WTC11 (cell line): ENCODE measurements around the gene CYLD. TPM values are rescaled to one million over a fixed set of nuclear protein-coding genes. Genes with fewer than 3 reads are reported as not detected.

Experiments used
- ATAC-seq: fragments of 200-7000 bp; cut with Tn5 transposase; 2 replicates; pipeline ENCODE4 v1.10.0; 2021; ENCODE audit warnings: mild to moderate bottlenecking, moderate library complexity
- CTCF ChIA-PET: fragments of 300-600 bp; sonication (Branson Sonifier 250); formaldehyde crosslinking; loops from one replicate; lab custom pipeline; 2021; ENCODE audit warnings: antibody characterized with exemption; lab: Charles Lee
- POLR2A ChIA-PET: fragments of 350-600 bp; sonication (Branson Sonifier 250); formaldehyde crosslinking; loops from one replicate; lab custom pipeline; 2021; ENCODE audit warnings: antibody characterized with exemption; lab: Charles Lee
- DNase-seq: peaks from one replicate; pipeline ENCODE4 v3.0.0; 2021; ENCODE audit warnings: low spot score
- H3K27ac Mint-ChIP-seq: 2 replicates; pipeline ENCODE4 v1.8.0; 2021; ENCODE audit warnings: mixed read lengths
- H3K27me3 Mint-ChIP-seq: 2 replicates; pipeline ENCODE4 v1.8.0; 2021; ENCODE audit warnings: low read depth, mild to moderate bottlenecking, moderate library complexity, mixed read lengths
- H3K36me3 Mint-ChIP-seq: 2 replicates; pipeline ENCODE4 v1.8.0; 2021; ENCODE audit warnings: mixed read lengths
- H3K4me1 Mint-ChIP-seq: 2 replicates; pipeline ENCODE4 v1.8.0; 2022; ENCODE audit warnings: mixed read lengths
- H3K4me3 Mint-ChIP-seq: 2 replicates; pipeline ENCODE4 v1.8.0; 2021; ENCODE audit warnings: mild to moderate bottlenecking, moderate library complexity, mixed read lengths
- H3K9me3 Mint-ChIP-seq: 2 replicates; pipeline ENCODE4 v1.8.0; 2021; ENCODE audit warnings: mixed read lengths
- CDX4 ChIP-seq: fragments of 250-450 bp; sonication (Bioruptor Pico); IDR thresholded peaks from 2 replicates; pipeline ENCODE4 v1.9.0; 2021; ENCODE audit warnings: moderate library complexity, mild to moderate bottlenecking, inconsistent platforms, borderline replicate concordance
- CREB1 ChIP-seq: sonication (generic); formaldehyde crosslinking; IDR thresholded peaks from 2 replicates; pipeline ENCODE4 v1.8.0; 2023; ENCODE audit warnings: mild to moderate bottlenecking, missing genetic modification reagents
- ETV6 ChIP-seq: sonication (generic); formaldehyde crosslinking; IDR thresholded peaks from 2 replicates; pipeline ENCODE4 v1.8.1; 2022; ENCODE audit warnings: mild to moderate bottlenecking, missing genetic modification reagents
- HMGXB4 ChIP-seq: sonication (generic); formaldehyde crosslinking; IDR thresholded peaks from 2 replicates; pipeline ENCODE4 v1.8.1; 2023; ENCODE audit warnings: mild to moderate bottlenecking, moderate library complexity, missing genetic modification reagents
- NFYB ChIP-seq: sonication (generic); formaldehyde crosslinking; conservative IDR thresholded peaks from 2 replicates; pipeline ENCODE4 v1.8.0; 2022; ENCODE audit warnings: low read depth, missing genetic modification reagents
- SMAD4 ChIP-seq: sonication (generic); formaldehyde crosslinking; IDR thresholded peaks from 2 replicates; pipeline ENCODE4 v1.8.0; 2022; ENCODE audit warnings: mild to moderate bottlenecking, missing genetic modification reagents
- TEAD1 ChIP-seq: sonication (generic); formaldehyde crosslinking; IDR thresholded peaks from 2 replicates; pipeline ENCODE4 v1.8.0; 2022; ENCODE audit warnings: mild to moderate bottlenecking, missing genetic modification reagents
- ZMAT4 ChIP-seq: fragments of 250-450 bp; sonication (Bioruptor Pico); IDR thresholded peaks from 2 replicates; pipeline ENCODE4 v1.9.0; 2021; ENCODE audit warnings: mild to moderate bottlenecking
- ZNF219 ChIP-seq: sonication (generic); formaldehyde crosslinking; IDR thresholded peaks from 2 replicates; pipeline ENCODE4 v1.8.0; 2023; ENCODE audit warnings: missing genetic modification reagents, mild to moderate bottlenecking, borderline replicate concordance
- ZNF263 ChIP-seq: sonication (generic); formaldehyde crosslinking; IDR thresholded peaks from 2 replicates; pipeline ENCODE4 v1.8.1; 2022; ENCODE audit warnings: low read depth, mild to moderate bottlenecking, moderate library complexity, missing genetic modification reagents
- ZNF281 ChIP-seq: sonication (generic); formaldehyde crosslinking; IDR thresholded peaks from 2 replicates; pipeline ENCODE4 v1.8.0; 2023; ENCODE audit warnings: mild to moderate bottlenecking, missing genetic modification reagents
- ZNF317 ChIP-seq: sonication (generic); formaldehyde crosslinking; IDR thresholded peaks from 2 replicates; pipeline ENCODE4 v1.8.1; 2023; ENCODE audit warnings: low read depth, mild to moderate bottlenecking, moderate library complexity, missing genetic modification reagents, borderline replicate concordance
- ZNF396 ChIP-seq: fragments of 250-450 bp; sonication (Bioruptor Pico); IDR thresholded peaks from 2 replicates; pipeline ENCODE4 v1.8.0; 2021; ENCODE audit warnings: mild to moderate bottlenecking, moderate library complexity, borderline replicate concordance
- ZNF416 ChIP-seq: fragments of 250-450 bp; sonication (Bioruptor Pico); IDR thresholded peaks from 2 replicates; pipeline ENCODE4 v1.9.0; 2021; ENCODE audit warnings: mild to moderate bottlenecking, inconsistent platforms
- total RNA-seq: library from RNA; stranded (reverse); gene quantifications from 3 replicates; pipeline ENCODE4 v1.2.3, GENCODE V29; 2021
- TF ChIP-seq, protein P1 (sequence below): sonication (generic); formaldehyde crosslinking; conservative IDR thresholded peaks from 2 replicates; pipeline ENCODE4 v1.8.1; 2023; ENCODE audit warnings: mild to moderate bottlenecking, low read depth, missing genetic modification reagents, moderate library complexity
- TF ChIP-seq, protein P2 (sequence below): fragments of 250-450 bp; sonication (Bioruptor Pico); IDR thresholded peaks from 2 replicates; pipeline ENCODE4 v1.9.0; 2021; ENCODE audit warnings: mild to moderate bottlenecking, borderline replicate concordance
- TF ChIP-seq, protein P3 (sequence below): fragments of 200-600 bp; IDR thresholded peaks from 2 replicates; pipeline ENCODE4 v1.8.0; 2022; ENCODE audit warnings: antibody characterized with exemption
- TF ChIP-seq, protein P4 (sequence below): sonication (generic); formaldehyde crosslinking; conservative IDR thresholded peaks from 2 replicates; pipeline ENCODE4 v1.8.1; 2022; ENCODE audit warnings: mild to moderate bottlenecking, missing genetic modification reagents
- TF ChIP-seq, protein P5 (sequence below): sonication (generic); formaldehyde crosslinking; IDR thresholded peaks from 2 replicates; pipeline ENCODE4 v1.8.0; 2022; ENCODE audit warnings: missing genetic modification reagents

CYLD gene
- total RNA-seq, 1 experiment from 2014 or later, result 10.8 TPM

DNA sequence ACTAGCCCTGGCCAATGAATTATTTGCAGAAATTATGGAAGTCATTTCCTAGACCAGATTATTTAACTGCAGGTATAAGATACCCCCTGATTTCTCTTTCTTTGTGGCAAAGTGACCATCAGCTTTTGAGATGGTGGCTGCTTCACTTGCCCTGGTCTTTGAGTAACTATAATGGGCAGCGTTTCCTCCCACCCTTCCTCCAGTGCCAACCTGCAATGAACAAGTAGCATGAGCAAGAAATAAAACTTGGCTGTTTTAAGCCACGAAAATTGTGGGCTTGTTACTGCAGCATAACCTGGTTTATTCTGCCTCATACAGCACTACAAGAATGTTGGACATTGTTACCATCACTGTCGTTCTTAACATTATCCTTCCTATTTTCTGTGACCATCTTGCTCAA lies 105.3 kb downstream of the CYLD start:
- no peak overlapping the region for H3K4me3 Mint-ChIP-seq
- CTCF ChIA-PET, result interaction anchor here (0.6 to 0.8 kb wide), 2 partner anchors 41 to 175 kb away, joined by 3 to 5 read pairs; no protein-coding TSS in a partner anchor
- TF ChIP-seq ETV6 (CRISPR knock-in tag) (no peak), ZNF416 (CRISPR knock-in tag) (no peak), ZNF396 (CRISPR knock-in tag) (no peak), CREB1 (CRISPR knock-in tag) (no peak), NFYB (CRISPR knock-in tag) (no peak), SMAD4 (CRISPR knock-in tag) (no peak), ZNF219 (CRISPR knock-in tag) (no peak), ZNF317 (CRISPR knock-in tag) (no peak), HMGXB4 (no peak), ZNF263 (no peak), ZNF281 (CRISPR knock-in tag) (no peak), CDX4 (CRISPR knock-in tag) (no peak), ZMAT4 (CRISPR knock-in tag) (no peak), TEAD1 (no peak)
- TF ChIP-seq, protein P1, sequence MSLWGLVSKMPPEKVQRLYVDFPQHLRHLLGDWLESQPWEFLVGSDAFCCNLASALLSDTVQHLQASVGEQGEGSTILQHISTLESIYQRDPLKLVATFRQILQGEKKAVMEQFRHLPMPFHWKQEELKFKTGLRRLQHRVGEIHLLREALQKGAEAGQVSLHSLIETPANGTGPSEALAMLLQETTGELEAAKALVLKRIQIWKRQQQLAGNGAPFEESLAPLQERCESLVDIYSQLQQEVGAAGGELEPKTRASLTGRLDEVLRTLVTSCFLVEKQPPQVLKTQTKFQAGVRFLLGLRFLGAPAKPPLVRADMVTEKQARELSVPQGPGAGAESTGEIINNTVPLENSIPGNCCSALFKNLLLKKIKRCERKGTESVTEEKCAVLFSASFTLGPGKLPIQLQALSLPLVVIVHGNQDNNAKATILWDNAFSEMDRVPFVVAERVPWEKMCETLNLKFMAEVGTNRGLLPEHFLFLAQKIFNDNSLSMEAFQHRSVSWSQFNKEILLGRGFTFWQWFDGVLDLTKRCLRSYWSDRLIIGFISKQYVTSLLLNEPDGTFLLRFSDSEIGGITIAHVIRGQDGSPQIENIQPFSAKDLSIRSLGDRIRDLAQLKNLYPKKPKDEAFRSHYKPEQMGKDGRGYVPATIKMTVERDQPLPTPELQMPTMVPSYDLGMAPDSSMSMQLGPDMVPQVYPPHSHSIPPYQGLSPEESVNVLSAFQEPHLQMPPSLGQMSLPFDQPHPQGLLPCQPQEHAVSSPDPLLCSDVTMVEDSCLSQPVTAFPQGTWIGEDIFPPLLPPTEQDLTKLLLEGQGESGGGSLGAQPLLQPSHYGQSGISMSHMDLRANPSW, result no peak
- TF ChIP-seq, protein P2, sequence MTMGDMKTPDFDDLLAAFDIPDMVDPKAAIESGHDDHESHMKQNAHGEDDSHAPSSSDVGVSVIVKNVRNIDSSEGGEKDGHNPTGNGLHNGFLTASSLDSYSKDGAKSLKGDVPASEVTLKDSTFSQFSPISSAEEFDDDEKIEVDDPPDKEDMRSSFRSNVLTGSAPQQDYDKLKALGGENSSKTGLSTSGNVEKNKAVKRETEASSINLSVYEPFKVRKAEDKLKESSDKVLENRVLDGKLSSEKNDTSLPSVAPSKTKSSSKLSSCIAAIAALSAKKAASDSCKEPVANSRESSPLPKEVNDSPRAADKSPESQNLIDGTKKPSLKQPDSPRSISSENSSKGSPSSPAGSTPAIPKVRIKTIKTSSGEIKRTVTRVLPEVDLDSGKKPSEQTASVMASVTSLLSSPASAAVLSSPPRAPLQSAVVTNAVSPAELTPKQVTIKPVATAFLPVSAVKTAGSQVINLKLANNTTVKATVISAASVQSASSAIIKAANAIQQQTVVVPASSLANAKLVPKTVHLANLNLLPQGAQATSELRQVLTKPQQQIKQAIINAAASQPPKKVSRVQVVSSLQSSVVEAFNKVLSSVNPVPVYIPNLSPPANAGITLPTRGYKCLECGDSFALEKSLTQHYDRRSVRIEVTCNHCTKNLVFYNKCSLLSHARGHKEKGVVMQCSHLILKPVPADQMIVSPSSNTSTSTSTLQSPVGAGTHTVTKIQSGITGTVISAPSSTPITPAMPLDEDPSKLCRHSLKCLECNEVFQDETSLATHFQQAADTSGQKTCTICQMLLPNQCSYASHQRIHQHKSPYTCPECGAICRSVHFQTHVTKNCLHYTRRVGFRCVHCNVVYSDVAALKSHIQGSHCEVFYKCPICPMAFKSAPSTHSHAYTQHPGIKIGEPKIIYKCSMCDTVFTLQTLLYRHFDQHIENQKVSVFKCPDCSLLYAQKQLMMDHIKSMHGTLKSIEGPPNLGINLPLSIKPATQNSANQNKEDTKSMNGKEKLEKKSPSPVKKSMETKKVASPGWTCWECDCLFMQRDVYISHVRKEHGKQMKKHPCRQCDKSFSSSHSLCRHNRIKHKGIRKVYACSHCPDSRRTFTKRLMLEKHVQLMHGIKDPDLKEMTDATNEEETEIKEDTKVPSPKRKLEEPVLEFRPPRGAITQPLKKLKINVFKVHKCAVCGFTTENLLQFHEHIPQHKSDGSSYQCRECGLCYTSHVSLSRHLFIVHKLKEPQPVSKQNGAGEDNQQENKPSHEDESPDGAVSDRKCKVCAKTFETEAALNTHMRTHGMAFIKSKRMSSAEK (CRISPR knock-in tag), result no peak
- TF ChIP-seq, protein P3, sequence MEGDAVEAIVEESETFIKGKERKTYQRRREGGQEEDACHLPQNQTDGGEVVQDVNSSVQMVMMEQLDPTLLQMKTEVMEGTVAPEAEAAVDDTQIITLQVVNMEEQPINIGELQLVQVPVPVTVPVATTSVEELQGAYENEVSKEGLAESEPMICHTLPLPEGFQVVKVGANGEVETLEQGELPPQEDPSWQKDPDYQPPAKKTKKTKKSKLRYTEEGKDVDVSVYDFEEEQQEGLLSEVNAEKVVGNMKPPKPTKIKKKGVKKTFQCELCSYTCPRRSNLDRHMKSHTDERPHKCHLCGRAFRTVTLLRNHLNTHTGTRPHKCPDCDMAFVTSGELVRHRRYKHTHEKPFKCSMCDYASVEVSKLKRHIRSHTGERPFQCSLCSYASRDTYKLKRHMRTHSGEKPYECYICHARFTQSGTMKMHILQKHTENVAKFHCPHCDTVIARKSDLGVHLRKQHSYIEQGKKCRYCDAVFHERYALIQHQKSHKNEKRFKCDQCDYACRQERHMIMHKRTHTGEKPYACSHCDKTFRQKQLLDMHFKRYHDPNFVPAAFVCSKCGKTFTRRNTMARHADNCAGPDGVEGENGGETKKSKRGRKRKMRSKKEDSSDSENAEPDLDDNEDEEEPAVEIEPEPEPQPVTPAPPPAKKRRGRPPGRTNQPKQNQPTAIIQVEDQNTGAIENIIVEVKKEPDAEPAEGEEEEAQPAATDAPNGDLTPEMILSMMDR, result no peak
- TF ChIP-seq, protein P4, sequence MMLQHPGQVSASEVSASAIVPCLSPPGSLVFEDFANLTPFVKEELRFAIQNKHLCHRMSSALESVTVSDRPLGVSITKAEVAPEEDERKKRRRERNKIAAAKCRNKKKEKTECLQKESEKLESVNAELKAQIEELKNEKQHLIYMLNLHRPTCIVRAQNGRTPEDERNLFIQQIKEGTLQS (CRISPR knock-in tag), result no peak
- TF ChIP-seq, protein P5, sequence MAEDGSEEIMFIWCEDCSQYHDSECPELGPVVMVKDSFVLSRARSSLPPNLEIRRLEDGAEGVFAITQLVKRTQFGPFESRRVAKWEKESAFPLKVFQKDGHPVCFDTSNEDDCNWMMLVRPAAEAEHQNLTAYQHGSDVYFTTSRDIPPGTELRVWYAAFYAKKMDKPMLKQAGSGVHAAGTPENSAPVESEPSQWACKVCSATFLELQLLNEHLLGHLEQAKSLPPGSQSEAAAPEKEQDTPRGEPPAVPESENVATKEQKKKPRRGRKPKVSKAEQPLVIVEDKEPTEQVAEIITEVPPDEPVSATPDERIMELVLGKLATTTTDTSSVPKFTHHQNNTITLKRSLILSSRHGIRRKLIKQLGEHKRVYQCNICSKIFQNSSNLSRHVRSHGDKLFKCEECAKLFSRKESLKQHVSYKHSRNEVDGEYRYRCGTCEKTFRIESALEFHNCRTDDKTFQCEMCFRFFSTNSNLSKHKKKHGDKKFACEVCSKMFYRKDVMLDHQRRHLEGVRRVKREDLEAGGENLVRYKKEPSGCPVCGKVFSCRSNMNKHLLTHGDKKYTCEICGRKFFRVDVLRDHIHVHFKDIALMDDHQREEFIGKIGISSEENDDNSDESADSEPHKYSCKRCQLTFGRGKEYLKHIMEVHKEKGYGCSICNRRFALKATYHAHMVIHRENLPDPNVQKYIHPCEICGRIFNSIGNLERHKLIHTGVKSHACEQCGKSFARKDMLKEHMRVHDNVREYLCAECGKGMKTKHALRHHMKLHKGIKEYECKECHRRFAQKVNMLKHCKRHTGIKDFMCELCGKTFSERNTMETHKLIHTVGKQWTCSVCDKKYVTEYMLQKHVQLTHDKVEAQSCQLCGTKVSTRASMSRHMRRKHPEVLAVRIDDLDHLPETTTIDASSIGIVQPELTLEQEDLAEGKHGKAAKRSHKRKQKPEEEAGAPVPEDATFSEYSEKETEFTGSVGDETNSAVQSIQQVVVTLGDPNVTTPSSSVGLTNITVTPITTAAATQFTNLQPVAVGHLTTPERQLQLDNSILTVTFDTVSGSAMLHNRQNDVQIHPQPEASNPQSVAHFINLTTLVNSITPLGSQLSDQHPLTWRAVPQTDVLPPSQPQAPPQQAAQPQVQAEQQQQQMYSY (CRISPR knock-in tag), result no peak

More for the DNA sequence above, 105.3 kb downstream of the CYLD start:
- DNase-seq, result no peak
- no peak for ATAC-seq
- Mint-ChIP-seq H3K9me3 (no peaks in the 10 kb centered on the region), H3K36me3 (no peaks in the 10 kb centered on the region), H3K27me3 (peaks cover 5% of the 10 kb centered on the region; the same call in 1 of the 2 replicates), H3K4me1 (peaks cover 7% of the 10 kb centered on the region), H3K27ac (no peak overlapping the region)
- POLR2A ChIA-PET, result no interaction called here
